Islet precursor cell (in vitro differentiated cells): ENCODE results near the gene CDKN1A.

Source experiments
- DNase-seq: peaks from one replicate; pipeline ENCODE4 v3.0.0-alpha.2; 2018

CDKN1A gene

DNA sequence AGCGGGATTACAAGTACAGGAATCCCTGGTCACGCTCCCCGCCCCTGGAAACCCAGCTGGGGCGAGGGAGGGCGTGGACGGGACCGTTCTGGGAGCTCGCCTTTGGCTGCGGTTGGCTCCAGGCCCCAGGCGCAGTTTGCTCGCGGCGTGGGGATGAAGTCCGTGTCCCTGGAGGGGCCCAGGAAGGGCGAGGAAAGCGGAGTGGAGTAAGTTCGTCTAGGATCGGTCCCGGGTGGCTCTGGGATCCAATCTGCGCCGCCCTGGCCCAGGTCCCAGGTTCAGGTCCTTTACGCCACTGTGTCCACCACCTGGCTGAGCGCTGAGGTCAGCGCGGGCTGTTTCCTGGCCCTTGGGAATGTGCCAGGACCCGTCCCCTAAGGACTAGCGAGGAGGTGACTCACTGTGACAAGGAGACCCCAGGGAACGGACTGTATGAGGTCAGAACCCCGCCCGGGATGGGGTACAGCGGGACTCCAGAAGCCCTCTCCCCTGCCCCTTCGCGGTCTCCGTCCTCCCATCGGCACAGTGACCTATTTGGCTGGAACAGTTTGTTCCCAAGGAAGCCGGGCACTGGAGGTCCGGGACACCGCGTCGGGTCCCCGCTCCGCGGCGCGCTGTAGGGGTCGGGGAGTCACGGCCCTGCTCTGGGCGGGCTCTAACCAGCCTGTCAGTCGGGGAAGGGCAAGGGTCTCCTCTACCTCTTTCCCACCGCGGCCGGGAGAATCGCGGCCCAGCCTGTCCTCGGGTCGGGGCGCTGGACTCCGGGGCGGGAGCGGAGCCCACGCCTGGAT, 724 bp downstream of the CDKN1A start:
- DNase-seq = peak; percentile 81

DNA sequence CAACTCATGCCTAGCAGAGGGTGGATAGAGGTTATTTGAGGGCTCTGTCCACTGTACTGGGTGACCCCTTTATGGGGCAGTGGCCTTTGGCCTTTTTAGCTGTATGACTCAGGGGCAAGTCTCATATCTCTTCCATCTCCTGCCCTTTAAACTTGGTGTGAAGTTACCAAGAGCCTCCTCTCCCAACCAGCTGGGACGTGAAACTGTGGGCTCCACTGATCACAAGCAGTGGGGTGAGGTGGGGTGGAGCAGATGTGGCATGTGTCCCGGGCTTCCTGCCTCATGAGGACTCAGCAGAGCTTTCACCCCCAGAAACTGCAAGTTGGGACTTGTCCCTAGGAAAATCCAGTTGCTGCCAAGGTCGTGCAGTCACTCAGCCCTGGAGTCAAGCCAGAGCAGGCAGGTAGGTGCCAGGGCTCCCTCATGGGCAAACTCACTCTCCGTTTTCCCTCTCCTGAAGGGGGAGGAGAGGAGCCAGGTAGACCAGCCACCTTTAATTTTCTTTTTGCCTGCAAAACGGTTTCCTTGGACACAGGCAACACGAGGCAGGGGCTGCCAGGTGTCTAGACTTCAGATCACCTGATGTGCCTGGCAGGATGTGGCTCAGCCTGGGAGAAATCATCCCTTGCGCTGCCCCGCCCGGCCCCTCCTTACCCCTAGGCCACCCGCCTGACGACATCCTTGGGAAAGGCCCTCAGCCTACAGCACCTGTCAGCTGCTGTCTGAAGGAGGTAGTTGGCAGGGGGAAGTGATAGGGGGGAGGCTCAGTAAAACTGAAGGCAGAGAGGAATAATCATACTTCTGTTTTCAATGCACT, 4.0 kb downstream of the CDKN1A start:
- DNase-seq = peak; percentile 88

DNA sequence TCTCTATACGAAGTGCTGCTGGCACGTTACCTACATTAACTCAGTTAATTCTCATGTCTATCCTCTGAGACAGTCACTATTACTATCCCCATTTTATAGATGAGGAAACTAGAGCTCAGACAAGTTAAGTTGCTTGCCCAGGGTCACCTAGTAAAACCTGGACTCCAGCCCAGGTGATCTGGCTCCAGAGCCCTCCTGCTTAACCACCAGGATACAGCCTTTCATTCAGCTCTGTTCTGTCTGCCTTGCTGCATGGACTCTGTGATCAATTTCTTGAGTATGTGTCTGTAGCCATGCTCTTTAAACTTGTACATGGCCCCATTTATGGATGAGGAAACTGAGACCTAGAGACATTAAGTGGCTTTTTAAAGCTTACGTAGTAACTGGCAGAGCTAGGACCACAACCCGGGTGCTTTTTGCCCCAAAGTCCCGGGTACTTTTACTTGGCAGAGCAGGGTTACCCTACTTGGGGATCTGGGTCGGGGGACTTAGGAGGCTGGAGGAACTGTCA, 4.7 kb downstream of the CDKN1A start:
- no peak for DNase-seq

DNA sequence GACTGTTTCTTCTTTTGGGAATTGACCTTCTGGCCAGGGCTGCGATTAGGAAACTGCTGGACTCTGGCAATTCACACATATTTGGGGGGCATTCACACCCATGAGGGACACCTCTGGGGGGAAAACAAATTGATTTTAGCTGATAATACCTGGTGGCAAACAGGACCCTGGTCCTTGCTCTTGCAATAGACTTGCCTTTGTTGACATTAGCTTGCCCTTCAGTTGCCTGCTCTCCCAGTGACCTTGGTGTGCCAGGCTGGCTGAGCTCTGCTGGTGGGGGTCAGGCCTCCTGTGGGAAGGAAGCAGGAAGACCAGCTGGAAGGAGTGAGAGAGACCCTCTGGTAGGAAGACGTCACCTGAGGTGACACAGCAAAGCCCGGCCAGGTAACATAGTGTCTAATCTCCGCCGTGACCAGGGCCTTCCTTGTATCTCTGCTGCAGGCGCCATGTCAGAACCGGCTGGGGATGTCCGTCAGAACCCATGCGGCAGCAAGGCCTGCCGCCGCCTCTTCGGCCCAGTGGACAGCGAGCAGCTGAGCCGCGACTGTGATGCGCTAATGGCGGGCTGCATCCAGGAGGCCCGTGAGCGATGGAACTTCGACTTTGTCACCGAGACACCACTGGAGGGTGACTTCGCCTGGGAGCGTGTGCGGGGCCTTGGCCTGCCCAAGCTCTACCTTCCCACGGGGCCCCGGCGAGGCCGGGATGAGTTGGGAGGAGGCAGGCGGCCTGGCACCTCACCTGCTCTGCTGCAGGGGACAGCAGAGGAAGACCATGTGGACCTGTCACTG, 5.3 kb downstream of the CDKN1A start:
- no peak for DNase-seq

DNA sequence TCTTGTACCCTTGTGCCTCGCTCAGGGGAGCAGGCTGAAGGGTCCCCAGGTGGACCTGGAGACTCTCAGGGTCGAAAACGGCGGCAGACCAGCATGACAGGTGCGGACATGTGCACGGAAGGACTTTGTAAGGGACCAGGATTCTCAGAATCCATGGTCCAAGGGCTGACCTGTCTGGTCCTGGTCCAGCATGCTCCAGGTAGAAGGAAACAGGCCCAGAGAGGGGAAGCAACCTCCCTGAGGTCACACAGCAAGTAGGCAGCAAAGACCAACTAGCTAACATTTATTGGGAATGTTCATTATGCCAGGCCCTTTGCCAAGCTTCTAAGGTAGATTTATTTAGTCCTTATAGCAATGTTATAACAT, 5.9 kb downstream of the CDKN1A start:
- no peak for DNase-seq

DNA sequence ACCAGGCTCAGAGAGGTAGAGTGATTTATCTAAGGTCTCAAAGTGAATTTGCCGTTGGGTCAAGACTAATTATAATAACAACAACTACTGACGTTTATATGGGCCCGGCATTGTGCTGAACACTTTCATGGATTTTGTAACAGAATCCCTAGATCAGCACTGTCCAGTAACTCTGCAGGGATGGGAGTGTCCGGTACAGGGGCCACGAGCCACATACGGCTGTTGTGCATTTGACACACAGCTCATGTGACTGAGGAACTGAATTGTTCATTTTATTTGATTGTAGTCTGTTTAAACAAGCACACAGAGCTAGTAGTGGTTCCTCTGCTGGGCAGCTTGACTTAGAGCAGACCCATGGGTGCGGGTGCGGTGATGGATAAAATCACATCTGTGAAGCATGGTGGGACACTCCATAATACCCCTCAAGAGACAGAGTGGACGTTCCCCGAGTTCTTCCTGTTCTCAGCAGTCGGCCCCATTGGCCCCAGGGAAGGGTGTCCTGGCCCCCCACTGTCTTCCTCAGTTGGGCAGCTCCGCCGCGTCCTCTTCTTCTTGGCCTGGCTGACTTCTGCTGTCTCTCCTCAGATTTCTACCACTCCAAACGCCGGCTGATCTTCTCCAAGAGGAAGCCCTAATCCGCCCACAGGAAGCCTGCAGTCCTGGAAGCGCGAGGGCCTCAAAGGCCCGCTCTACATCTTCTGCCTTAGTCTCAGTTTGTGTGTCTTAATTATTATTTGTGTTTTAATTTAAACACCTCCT, 6.8 kb downstream of the CDKN1A start:
- DNase-seq = no peak

DNA sequence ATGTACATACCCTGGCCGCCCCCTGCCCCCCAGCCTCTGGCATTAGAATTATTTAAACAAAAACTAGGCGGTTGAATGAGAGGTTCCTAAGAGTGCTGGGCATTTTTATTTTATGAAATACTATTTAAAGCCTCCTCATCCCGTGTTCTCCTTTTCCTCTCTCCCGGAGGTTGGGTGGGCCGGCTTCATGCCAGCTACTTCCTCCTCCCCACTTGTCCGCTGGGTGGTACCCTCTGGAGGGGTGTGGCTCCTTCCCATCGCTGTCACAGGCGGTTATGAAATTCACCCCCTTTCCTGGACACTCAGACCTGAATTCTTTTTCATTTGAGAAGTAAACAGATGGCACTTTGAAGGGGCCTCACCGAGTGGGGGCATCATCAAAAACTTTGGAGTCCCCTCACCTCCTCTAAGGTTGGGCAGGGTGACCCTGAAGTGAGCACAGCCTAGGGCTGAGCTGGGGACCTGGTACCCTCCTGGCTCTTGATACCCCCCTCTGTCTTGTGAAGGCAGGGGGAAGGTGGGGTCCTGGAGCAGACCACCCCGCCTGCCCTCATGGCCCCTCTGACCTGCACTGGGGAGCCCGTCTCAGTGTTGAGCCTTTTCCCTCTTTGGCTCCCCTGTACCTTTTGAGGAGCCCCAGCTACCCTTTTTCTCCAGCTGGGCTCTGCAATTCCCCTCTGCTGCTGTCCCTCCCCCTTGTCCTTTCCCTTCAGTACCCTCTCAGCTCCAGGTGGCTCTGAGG, 7.6 kb downstream of the CDKN1A start:
- DNase-seq = no peak

DNA sequence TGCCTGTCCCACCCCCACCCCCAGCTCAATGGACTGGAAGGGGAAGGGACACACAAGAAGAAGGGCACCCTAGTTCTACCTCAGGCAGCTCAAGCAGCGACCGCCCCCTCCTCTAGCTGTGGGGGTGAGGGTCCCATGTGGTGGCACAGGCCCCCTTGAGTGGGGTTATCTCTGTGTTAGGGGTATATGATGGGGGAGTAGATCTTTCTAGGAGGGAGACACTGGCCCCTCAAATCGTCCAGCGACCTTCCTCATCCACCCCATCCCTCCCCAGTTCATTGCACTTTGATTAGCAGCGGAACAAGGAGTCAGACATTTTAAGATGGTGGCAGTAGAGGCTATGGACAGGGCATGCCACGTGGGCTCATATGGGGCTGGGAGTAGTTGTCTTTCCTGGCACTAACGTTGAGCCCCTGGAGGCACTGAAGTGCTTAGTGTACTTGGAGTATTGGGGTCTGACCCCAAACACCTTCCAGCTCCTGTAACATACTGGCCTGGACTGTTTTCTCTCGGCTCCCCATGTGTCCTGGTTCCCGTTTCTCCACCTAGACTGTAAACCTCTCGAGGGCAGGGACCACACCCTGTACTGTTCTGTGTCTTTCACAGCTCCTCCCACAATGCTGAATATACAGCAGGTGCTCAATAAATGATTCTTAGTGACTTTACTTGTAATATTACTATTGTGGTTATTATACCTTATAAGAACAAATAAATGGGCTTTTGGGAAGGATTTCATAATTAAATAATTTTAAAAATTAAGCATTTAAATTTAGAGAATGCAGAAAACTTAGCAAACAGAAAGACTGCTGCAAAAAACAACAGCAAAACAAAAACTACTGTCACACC, 8.4 kb downstream of the CDKN1A start:
- DNase-seq = no peak

DNA sequence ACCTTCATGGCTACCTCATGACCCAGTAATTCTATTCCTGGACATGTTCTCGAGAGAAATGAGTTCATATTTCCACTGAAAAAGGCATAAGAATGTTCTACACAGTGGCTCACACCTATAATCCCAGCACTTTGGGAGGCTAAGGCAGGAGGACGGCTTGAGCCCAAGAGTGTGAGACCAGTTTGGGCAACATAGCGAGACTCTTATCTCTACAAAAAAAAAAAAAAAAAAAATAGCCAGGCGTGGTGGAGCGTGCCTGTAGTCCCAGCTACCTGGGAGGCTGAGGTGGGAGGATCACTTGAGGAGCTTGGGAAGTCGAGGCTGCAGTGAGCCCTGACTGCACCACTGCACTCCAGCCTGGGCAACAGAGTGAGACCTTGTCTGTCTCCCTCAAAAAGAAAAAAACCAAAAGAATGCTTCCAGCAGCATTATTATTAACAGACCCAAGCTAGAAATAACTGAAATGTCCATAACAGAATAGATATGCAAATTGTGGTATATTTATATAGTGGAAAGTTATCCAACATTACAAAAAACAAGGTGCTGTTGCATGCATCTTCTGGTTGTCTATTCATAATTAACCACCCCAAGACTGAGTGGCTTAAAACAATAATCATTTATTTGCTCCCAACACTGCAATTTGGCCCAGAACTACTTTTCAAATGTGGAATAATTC, 9.7 kb downstream of the CDKN1A start:
- no peak for DNase-seq

DNA sequence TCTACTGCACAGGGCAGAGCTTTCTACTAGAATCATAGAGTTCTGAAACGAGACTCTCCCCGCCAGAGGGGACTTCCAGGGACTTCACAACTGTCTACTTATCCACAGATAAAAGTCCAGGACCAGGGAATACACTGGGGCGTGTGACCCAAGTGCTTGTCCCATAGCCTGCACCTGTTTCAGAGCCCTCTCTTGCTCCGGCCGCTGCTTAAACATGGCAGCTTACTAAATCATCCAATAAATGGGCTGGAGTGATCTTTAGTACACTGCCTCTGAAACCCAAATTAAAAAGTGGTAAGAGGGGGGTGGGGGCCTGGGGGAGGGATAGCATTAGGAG, 10.2 kb downstream of the CDKN1A start:
- no peak for DNase-seq

DNA sequence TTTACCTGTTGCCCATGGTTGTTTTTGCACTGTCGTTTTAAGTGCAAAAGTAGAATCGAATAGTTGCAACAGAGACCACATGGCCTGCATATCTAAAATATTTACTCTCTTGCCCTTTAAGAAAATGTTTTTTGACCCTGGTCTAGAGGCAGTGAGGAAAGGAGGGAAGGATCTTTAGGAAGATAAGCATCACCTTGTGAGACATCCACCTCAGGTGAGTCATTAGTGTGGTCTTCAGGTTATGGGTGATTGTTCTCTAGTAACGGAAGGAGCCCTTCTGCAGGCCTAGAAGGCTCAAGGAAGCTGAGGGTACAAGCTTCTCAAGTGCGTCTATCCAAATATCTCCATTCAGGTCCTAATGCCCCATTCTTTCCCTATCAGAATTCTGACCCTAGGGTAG, 12.5 kb downstream of the CDKN1A start:
- no peak for DNase-seq

DNA sequence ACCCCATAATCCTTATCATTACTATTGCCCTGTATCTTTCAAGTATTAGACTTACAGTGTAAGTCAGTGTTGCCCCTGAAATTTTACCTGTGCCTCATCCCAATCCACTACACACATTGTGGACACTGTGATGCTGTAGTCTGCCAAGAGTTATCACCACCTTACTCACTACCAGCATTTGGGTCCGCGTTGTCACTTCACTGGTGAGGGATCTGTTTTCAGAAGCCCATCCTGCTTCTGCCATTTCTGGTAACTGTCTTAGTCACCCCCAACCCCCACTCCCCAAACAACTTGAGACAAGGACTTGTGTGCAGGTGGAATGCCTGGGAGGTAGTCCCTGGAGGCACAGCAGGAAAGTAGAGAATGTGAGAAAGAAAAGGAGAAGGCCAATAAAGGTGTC, 13.1 kb downstream of the CDKN1A start:
- DNase-seq = no peak

DNA sequence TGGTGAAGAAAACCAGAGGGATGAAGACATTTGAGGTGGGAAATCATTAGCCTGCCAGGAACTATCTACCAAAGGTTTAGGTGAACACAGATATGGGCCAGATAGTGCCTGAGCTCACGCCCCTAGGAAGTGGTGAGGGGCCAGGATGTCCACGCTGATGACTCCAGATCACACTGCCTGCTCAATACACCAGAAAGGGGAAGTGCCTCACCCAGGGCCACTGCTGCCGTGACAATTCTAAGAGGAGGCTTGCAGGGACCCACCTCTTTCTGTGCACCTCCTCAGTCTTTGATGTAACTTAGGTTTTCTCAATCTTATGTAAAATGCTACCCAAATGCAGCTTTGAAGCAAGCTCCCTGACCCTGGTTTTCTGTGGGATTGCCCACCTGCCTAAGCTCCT, 13.7 kb downstream of the CDKN1A start:
- DNase-seq = no peak

DNA sequence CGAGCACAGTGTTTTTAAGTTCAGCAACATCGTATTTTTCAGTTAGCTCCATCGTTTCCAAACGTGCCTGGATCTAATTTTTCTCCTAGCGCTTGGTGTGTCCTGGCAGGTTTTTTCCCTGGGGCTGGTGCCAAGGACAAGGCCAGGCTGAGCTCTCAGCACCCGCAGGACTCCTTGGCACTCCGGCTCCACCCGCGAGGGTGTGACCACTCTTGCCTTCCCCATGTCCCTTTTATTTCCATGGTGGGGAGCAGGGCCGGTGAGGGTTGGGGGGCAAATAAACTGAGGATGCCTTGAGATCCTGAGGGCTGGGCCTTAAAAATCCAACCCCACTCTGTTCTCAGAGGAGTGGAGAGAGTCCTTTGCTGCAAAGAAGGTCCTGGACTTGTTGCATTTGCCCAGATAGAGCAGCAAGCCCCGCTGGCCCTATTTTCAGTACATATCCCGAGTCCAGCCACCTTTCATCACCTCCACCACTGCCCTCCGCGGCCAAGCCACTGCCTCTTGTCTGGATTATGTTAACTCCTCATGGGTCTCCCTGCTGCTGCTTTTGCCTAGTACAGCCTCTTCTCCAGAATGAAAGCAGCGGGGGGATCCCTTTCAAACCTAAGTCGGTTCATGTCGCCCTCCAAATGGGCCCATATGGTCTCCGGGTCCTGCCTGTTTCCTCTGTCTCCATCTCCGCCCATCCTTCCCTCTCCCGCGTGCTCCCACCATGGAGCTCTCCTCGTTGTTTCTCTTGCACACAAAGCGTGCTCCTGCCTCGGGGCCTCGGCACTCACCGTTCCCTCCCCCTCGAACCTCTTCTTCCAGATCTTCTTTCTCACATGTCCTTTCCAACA, 14.6 kb downstream of the CDKN1A start:
- DNase-seq = no peak

DNA sequence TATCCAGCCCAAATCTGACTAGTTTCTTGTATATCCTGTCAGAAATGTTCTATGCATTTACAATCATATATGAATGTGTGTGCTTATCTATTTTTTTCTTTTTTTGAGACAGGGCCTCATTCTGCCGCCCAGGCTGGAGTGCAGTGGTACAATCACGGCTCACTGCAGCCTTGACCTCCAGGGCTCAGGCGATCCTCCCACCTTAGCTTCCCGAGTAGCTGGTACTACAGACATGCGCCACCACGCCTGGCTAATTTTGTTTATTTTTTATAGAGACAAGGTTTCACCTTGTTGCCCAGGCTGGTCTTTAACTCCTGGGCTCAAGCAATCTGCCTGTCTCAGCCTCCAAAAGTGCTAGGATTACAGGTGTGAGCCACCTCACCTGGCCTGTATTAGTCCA, 16.1 kb downstream of the CDKN1A start:
- DNase-seq = no peak

DNA sequence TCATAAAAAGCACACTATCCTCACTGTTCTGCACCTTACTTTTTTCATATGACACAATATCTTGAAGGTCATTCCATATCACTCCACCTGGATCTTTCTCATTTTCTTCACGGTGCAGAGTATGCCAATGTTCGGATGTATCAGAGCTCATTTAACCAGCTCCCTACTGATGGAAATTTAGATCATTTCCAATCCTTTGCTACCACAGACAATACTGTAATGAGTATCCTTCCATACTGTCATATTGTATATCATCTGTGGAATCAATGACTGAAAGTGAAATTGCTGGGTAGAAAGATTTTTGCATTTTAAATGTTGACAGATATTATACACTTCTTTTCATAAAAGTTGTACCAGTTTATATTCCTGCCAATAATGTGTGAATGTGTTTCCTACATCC, 16.9 kb downstream of the CDKN1A start:
- no peak for DNase-seq

DNA sequence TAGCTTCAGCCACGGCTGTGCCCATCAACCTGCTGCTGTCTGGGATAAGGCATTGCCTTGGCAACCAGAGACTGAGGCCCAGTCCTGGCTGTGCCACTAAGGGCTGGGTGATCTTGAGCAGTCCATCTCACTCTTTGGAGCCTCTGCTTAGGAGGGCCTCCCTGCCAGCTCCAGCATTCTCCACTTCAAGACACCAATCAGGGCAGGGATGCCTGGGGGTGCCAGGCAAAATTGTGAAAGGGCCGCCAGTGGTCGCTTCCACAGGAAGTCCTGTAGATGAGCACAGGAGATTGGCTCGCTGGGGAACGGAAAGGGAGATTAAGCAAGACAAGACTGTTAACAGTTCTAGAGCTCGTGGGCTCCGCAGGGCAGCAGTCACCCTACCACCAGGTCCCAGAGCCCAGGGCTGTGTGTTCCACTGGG, 19.0 kb downstream of the CDKN1A start, which contains the start of gene RAB44:
Gene RAB44 (plus strand): TSS at position 346 of the 423 bp plus-strand sequence. CDS start 6,410 bp downstream, outside the sequence.
- DNase-seq = peak; percentile 35

DNA sequence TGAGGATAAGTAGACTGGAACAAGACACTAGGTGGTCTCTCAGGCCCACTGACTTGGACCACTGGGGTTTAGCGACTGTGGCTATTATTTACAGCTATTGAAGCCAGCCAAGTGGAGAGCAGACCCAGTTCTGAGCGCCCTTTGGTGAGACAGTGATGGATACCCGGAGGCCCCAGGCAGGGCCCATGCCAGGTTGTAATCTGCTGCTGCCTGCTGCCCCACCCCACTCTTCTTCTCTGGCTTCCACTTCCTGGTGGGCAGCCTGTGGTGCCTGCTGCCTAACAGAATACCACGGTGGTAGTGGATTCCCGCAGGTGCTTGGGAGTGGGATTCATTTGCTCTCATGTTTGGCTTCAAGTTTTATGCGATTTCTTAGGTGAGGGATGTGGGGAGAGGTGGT, 19.7 kb downstream of the CDKN1A start:
- peak; percentile 35 for DNase-seq

DNA sequence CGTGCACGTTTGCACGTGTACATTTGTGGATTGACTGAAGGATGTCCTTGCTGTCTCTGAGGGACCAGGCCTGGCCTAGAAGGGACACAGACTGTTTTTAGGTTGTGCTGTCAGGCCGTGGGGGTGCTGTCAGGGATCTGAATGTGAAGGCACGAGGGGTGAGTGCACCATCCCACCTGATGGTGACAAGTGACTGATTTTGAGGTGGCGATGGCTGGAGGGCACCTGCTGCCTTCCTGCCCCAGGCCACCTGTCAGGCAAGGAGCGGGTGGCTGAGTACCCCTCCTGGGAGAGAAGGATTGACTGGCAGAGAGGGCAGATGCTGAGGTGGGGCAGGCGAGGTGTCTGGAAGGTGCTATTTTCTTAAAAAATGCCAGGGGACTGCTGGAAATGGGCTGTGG, 20.4 kb downstream of the CDKN1A start:
- DNase-seq = peak; percentile 52
